Dendritic cell treated with granulocyte-macrophage colony-stimulating factor and Interleukin-4, amounts not matched to agents 40 ng/mL and 50 ng/mL, for 4 days (primary cell): ENCODE results near the gene CLDN10.

Source experiments
- H3K27ac Mint-ChIP-seq: one replicate; pipeline ENCODE4 v1.8.0; 2022; ENCODE audit warnings: mild to moderate bottlenecking, mixed read lengths
- H3K27me3 Mint-ChIP-seq: one replicate; pipeline ENCODE4 v1.8.0; 2022; ENCODE audit warnings: mild to moderate bottlenecking, mixed read lengths
- H3K36me3 Mint-ChIP-seq: one replicate; pipeline ENCODE4 v1.8.0; 2022; ENCODE audit warnings: low read depth, mixed read lengths
- H3K4me1 Mint-ChIP-seq: one replicate; pipeline ENCODE4 v1.8.0; 2022; ENCODE audit warnings: low read depth, mixed read lengths
- H3K4me3 Mint-ChIP-seq: one replicate; pipeline ENCODE4 v1.8.0; 2022; ENCODE audit warnings: mild to moderate bottlenecking, moderate library complexity, mixed read lengths
- H3K9me3 Mint-ChIP-seq: one replicate; pipeline ENCODE4 v1.8.0; 2022; ENCODE audit warnings: mixed read lengths
- intact Hi-C: fragments of 100-400 bp; cut with micrococcal nuclease; formaldehyde crosslinking; loops from one replicate; pipeline ENCODE4 v1.15.0; 2022

Gene CLDN10

GRCh38 chr13:95623141-95623540, 70.6 kb downstream of the CLDN10 start:
- peaks cover 9% of the 10 kb centered on the region for H3K9me3 Mint-ChIP-seq
- H3K4me3 Mint-ChIP-seq, result no peak overlapping the region
- peaks cover 13% of the 10 kb centered on the region for H3K4me1 Mint-ChIP-seq
- no peak overlapping the region for H3K27ac Mint-ChIP-seq
- H3K36me3 Mint-ChIP-seq, result no peaks in the 10 kb centered on the region
- peaks cover 3% of the 10 kb centered on the region for H3K27me3 Mint-ChIP-seq
- intact Hi-C loops, result loop anchor here (5.0 to 10.0 kb wide), 2 partner anchors 39 to 88 kb away; no protein-coding TSS in a partner anchor

DNA sequence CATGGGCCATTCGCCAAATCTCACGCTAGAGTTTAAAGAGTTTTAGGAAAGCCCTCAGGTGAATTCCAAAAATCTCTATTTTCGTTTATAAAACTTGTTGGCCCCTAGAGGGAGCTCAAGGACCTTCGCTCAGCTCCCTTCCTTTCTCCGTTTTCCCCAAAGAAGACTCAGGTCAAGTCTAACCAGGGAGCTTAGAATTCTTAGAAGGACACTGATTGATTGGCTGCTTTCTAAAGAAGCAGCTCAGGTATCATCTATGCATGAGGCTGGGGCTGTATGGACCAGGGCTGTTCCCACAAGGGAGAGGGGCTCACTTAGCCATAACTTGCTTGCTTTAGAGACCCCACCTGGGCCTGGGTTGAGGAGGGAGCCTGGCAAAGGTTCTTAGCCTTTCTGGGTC, 71.5 kb downstream of the CLDN10 start:
- H3K4me3 Mint-ChIP-seq, result no peak overlapping the region
- intact Hi-C loops, result loop anchor here (1.0 to 10.0 kb wide), 4 partner anchors 38 to 357 kb away; no protein-coding TSS in a partner anchor
- peaks cover 3% of the 10 kb centered on the region for H3K27me3 Mint-ChIP-seq
- H3K9me3 Mint-ChIP-seq, result peaks cover 9% of the 10 kb centered on the region
- H3K36me3 Mint-ChIP-seq, result no peaks in the 10 kb centered on the region
- peaks cover 13% of the 10 kb centered on the region for H3K4me1 Mint-ChIP-seq
- H3K27ac Mint-ChIP-seq, result no peak overlapping the region

DNA sequence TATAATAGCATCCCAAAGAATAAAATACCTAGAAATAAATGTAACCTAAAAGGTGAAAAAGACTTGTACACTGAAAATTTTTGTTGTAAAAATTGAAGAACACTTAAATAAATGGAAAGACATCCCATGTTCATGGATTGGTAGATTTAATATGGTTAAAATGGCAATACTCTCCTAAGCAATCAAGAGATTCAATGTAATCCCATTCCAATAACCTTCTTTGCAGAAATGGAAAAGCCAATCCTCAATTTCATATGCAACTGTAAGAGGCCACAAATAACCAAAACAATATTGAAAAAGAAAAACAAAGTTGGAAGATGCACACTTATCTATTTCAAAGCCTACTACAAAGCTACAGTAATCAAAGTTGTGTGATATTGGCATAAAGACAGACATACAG, 74.2 kb downstream of the CLDN10 start:
- peaks cover 13% of the 10 kb centered on the region for H3K4me1 Mint-ChIP-seq
- H3K27me3 Mint-ChIP-seq, result no peaks in the 10 kb centered on the region
- intact Hi-C loops, result loop anchor here (10.0 kb wide), 1 partner anchor 92 kb away; no protein-coding TSS in a partner anchor
- H3K27ac Mint-ChIP-seq, result no peak overlapping the region
- H3K9me3 Mint-ChIP-seq, result no peaks in the 10 kb centered on the region
- no peak overlapping the region for H3K4me3 Mint-ChIP-seq
- H3K36me3 Mint-ChIP-seq, result no peaks in the 10 kb centered on the region

DNA sequence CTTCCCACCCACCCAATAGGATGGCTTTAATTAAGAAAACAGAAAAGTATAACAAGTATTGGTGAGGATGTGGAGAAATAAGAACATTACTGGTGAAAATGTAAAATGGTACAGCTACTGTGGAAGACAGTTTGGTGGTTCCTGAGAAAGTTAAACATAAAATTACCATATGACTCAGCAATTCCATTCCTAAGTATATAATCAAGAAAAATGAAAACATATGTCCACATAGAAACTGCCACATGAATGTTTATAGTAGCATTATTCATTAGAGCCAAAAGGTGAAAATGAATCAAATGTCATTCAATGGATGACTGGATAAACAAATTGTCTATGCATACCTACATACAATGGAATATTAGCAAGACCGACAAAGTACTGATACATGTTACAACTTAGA, 75.1 kb downstream of the CLDN10 start:
- H3K27ac Mint-ChIP-seq, result no peak overlapping the region
- no peaks in the 10 kb centered on the region for H3K27me3 Mint-ChIP-seq
- no peak overlapping the region for H3K4me3 Mint-ChIP-seq
- no peaks in the 10 kb centered on the region for H3K9me3 Mint-ChIP-seq
- H3K4me1 Mint-ChIP-seq, result peaks cover 7% of the 10 kb centered on the region
- intact Hi-C loops, result loop anchor here (10.0 kb wide), 1 partner anchor 93 kb away; no protein-coding TSS in a partner anchor
- H3K36me3 Mint-ChIP-seq, result no peaks in the 10 kb centered on the region

GRCh38 chr13:95628488-95628887, 76.0 kb downstream of the CLDN10 start:
- intact Hi-C loops, result loop anchor here (10.0 kb wide), 1 partner anchor 94 kb away; no protein-coding TSS in a partner anchor
- Mint-ChIP-seq H3K4me3 (no peak overlapping the region), H3K27ac (no peak overlapping the region), H3K27me3 (no peaks in the 10 kb centered on the region), H3K9me3 (no peaks in the 10 kb centered on the region), H3K4me1 (no peaks in the 10 kb centered on the region), H3K36me3 (no peaks in the 10 kb centered on the region)

- Mint-ChIP-seq H3K4me1 (no peaks in the 10 kb centered on the region), H3K9me3 (no peaks in the 10 kb centered on the region), H3K27ac (no peak overlapping the region), H3K27me3 (peaks cover 1% of the 10 kb centered on the region), H3K36me3 (no peaks in the 10 kb centered on the region), H3K4me3 (no peak overlapping the region)
- intact Hi-C loops, result loop anchor here (10.0 kb wide), 1 partner anchor 94 kb away; no protein-coding TSS in a partner anchor
Observed at GRCh38 chr13:95629071-95629470, 76.6 kb downstream of the CLDN10 start.
